Body of pancreas (tissue), 4 donors: Measurements from ENCODE around the gene TM2D3.

Experiments used
- CTCF ChIP-seq, 7 experiments: fragments of 450-650 bp in 4 of 7; fragments of 200-600 bp in 3 of 7; sonication (generic) in 3 of 7; IDR thresholded peaks; one replicate each; pipeline ENCODE4 v1.5.1; 2016 to 2019; ENCODE audit warnings: antibody characterized with exemption in 7 of 7
- POLR2A ChIP-seq, 3 donors: fragments of 450-650 bp; IDR thresholded peaks; one replicate each; pipeline ENCODE4 v1.6.1; 2016; ENCODE audit warnings: antibody characterized with exemption in 3 of 3, mild to moderate bottlenecking in 2 of 3

DNA sequence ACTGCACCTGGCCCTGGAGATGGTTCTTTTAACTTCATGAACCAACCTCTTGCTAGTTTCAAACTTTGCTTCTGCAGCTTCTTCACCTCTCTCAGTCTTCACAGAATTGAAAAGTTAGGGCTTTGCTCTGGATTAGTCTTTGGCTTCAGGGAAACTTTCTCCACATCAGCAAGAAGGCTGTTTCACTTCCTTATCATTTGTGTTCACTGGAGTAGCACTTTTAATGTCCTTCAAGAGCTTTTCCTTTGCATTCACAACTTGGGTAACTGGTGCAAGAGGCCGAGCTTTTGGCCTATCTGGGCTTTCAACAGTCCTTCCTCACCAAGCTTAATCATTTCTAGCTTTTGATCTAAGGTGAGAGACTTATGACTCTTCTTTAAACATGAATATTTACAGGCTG is 15.7 kb upstream of the TM2D3 start:
- no peak for TF ChIP-seq CTCF (IDR thresholded peaks at IDR 0.05)
- TF ChIP-seq POLR2A (IDR thresholded peaks at IDR 0.05) = no peak
